Activated CD8-positive, alpha-beta memory T cell treated with anti-CD3 and anti-CD28 coated beads for 4 hours (primary cell): ENCODE data around the gene COX6A2.
"Not testable (repeated sequence)": the region's sequence is repeated elsewhere in the genome, so short reads cannot be mapped to it uniquely, and the experiment has no call there.

Source experiments
- DNase-seq, 2 donors: peaks; one replicate each; pipeline ENCODE4 v3.0.0-alpha.2; 2020; ENCODE audit warnings: low read depth in 2 of 2

The COX6A2 gene

GRCh38 chr16:31438414-31438813 is 10.3 kb upstream of the COX6A2 start:
- no peak for DNase-seq

- DNase-seq = no peak
Observed at GRCh38 chr16:31436221-31437045, 8.3 kb upstream of the COX6A2 start.

- DNase-seq = no peak
Observed at GRCh38 chr16:31435341-31436220, 7.4 kb upstream of the COX6A2 start.

GRCh38 chr16:31430380-31431052 is 2.4 kb upstream of the COX6A2 start:
- DNase-seq = no peak

- DNase-seq = no peak
Observed at GRCh38 chr16:31429796-31430195, 1.6 kb upstream of the COX6A2 start.

- DNase-seq = no peak
Observed at GRCh38 chr16:31429314-31429713, 1.2 kb upstream of the COX6A2 start.

- no peak for DNase-seq
Observed at GRCh38 chr16:31428638-31429247, 583 bp upstream of the COX6A2 start.

GRCh38 chr16:31427441-31428278 is 500 bp downstream of the COX6A2 start:
- DNase-seq = peak; percentile 56 to 67

GRCh38 chr16:31423801-31424200 is 4.4 kb downstream of the COX6A2 start:
- DNase-seq = no peak

- no peak for DNase-seq
Observed at GRCh38 chr16:31423241-31423640, 4.9 kb downstream of the COX6A2 start.

- DNase-seq = peak; percentile 27 to 44
Observed at GRCh38 chr16:31421587-31421986, 6.6 kb downstream of the COX6A2 start.

GRCh38 chr16:31420037-31420436 is 8.1 kb downstream of the COX6A2 start:
- DNase-seq = no peak

- no peak for DNase-seq
Observed at GRCh38 chr16:31417916-31418315, 10.2 kb downstream of the COX6A2 start.

- DNase-seq = not testable (repeated sequence)
Observed at GRCh38 chr16:31417036-31417435, 11.1 kb downstream of the COX6A2 start.

GRCh38 chr16:31416371-31416770 is 11.8 kb downstream of the COX6A2 start:
- no peak for DNase-seq

GRCh38 chr16:31414706-31415105 is 13.5 kb downstream of the COX6A2 start:
- no peak for DNase-seq

- DNase-seq = no peak
Observed at GRCh38 chr16:31413943-31414342, 14.2 kb downstream of the COX6A2 start.

GRCh38 chr16:31413381-31413780 is 14.8 kb downstream of the COX6A2 start:
- DNase-seq = no peak

GRCh38 chr16:31412750-31413149 is 15.4 kb downstream of the COX6A2 start:
- no peak for DNase-seq

GRCh38 chr16:31411024-31411844 is 16.9 kb downstream of the COX6A2 start:
- DNase-seq = no peak
